H9 (cell line): ENCODE results near the gene DUSP18. TPM values are rescaled to one million over a fixed set of nuclear protein-coding genes. Genes with fewer than 3 reads are reported as not detected.

Experiments
- DNase-seq: peaks from one replicate; pipeline ENCODE4 v3.0.0-alpha.2; 2017
- H2AFZ ChIP-seq: one replicate; pipeline ENCODE4 v1.6.1; 2013; ENCODE audit warnings: mild to moderate bottlenecking, low read length, control low read depth, moderate library complexity
- H2AK5ac ChIP-seq: 2 replicates; pipeline ENCODE4 v1.6.1; 2013; ENCODE audit warnings: low read length, control low read depth, mixed read lengths; ENCODE audit not compliant: insufficient read length
- H2BK120ac ChIP-seq: one replicate; pipeline ENCODE4 v1.6.1; 2013; ENCODE audit warnings: low read depth, mild to moderate bottlenecking, low read length, control low read depth, inconsistent platforms; ENCODE audit not compliant: poor library complexity, severe bottlenecking
- H2BK12ac ChIP-seq: 2 replicates; pipeline ENCODE4 v1.6.1; 2013; ENCODE audit warnings: low read length, control low read depth, mixed read lengths, low read depth; ENCODE audit not compliant: insufficient read length
- H2BK15ac ChIP-seq: 2 replicates; pipeline ENCODE4 v1.6.1; 2013; ENCODE audit warnings: low read depth, low read length, control low read depth
- H2BK20ac ChIP-seq: one replicate; pipeline ENCODE4 v1.6.1; 2013; ENCODE audit warnings: low read depth, mild to moderate bottlenecking, low read length, control low read depth, inconsistent platforms; ENCODE audit not compliant: poor library complexity, severe bottlenecking
- H2BK5ac ChIP-seq: 2 replicates; pipeline ENCODE4 v1.6.1; 2013; ENCODE audit warnings: low read length, control low read depth, mixed read lengths; ENCODE audit not compliant: insufficient read length
- H3K14ac ChIP-seq: 2 replicates; pipeline ENCODE4 v1.6.1; 2013; ENCODE audit warnings: low read length, control low read depth; ENCODE audit not compliant: insufficient read depth
- H3K18ac ChIP-seq: 2 replicates; pipeline ENCODE4 v1.6.1; 2013; ENCODE audit warnings: low read depth, mild to moderate bottlenecking, mixed read lengths, low read length, control low read depth; ENCODE audit not compliant: insufficient read length
- H3K23ac ChIP-seq: 2 replicates; pipeline ENCODE4 v1.6.1; 2013; ENCODE audit warnings: low read length, control low read depth, mixed read lengths, low read depth; ENCODE audit not compliant: insufficient read length
- H3K23me2 ChIP-seq: 2 replicates; pipeline ENCODE4 v1.6.1; 2013; ENCODE audit warnings: low read depth, mild to moderate bottlenecking, mixed read lengths, low read length, control low read depth; ENCODE audit not compliant: insufficient read length, poor library complexity, severe bottlenecking
- H3K27ac ChIP-seq: 2 replicates; pipeline ENCODE4 v1.5.1; 2013; ENCODE audit warnings: low read length, control low read depth, mixed read lengths, low read depth; ENCODE audit not compliant: insufficient read length
- H3K27me3 ChIP-seq: 2 replicates; pipeline ENCODE4 v1.6.1; 2013; ENCODE audit warnings: low read length, control low read depth, inconsistent platforms; ENCODE audit not compliant: insufficient read depth
- H3K4ac ChIP-seq: 2 replicates; pipeline ENCODE4 v1.6.1; 2013; ENCODE audit warnings: low read depth, mild to moderate bottlenecking, control low read depth, inconsistent platforms, low read length, moderate library complexity
- H3K4me1 ChIP-seq: 2 replicates; pipeline ENCODE4 v1.6.1; 2013; ENCODE audit warnings: low read length, control low read depth, inconsistent platforms; ENCODE audit not compliant: insufficient read depth
- H3K4me2 ChIP-seq: 2 replicates; pipeline ENCODE4 v1.6.1; 2013; ENCODE audit warnings: low read length, control low read depth, mixed read lengths; ENCODE audit not compliant: insufficient read length, insufficient read depth
- H3K56ac ChIP-seq: 2 replicates; pipeline ENCODE4 v1.6.1; 2013; ENCODE audit warnings: low read depth, mild to moderate bottlenecking, mixed read lengths, low read length, control low read depth; ENCODE audit not compliant: insufficient read length
- H3K79me1 ChIP-seq: 2 replicates; pipeline ENCODE4 v1.6.1; 2013; ENCODE audit warnings: low read depth, mild to moderate bottlenecking, moderate library complexity, low read length, control low read depth, inconsistent platforms; ENCODE audit not compliant: insufficient read depth, poor library complexity, severe bottlenecking
- H3K79me2 ChIP-seq: 2 replicates; pipeline ENCODE4 v1.6.1; 2013; ENCODE audit warnings: low read length, control low read depth, inconsistent platforms; ENCODE audit not compliant: insufficient read depth
- H3K9ac ChIP-seq: 2 replicates; pipeline ENCODE4 v1.6.1; 2013; ENCODE audit warnings: low read length, control low read depth, mixed read lengths; ENCODE audit not compliant: insufficient read length; ENCODE audit errors: extremely low read depth
- H3K9me3 ChIP-seq: one replicate; pipeline ENCODE4 v1.6.1; 2013; ENCODE audit warnings: low read depth, low read length, inconsistent platforms; ENCODE audit not compliant: control insufficient read depth
- H3T11ph ChIP-seq: one replicate; pipeline ENCODE4 v1.6.1; 2013; ENCODE audit warnings: mild to moderate bottlenecking, low read length, control low read depth, inconsistent platforms
- H4K20me1 ChIP-seq: one replicate; pipeline ENCODE4 v1.6.1; 2013; ENCODE audit not compliant: control insufficient read depth, insufficient read length, insufficient read depth
- H4K5ac ChIP-seq: 2 replicates; pipeline ENCODE4 v1.6.1; 2013; ENCODE audit warnings: low read depth, mild to moderate bottlenecking, mixed read lengths, low read length, control low read depth; ENCODE audit not compliant: insufficient read length
- H4K8ac ChIP-seq: replicated peaks from 2 replicates; pipeline ENCODE4 v1.6.1; 2013; ENCODE audit warnings: low read length, control low read depth, mixed read lengths, low read depth; ENCODE audit not compliant: insufficient read length
- H4K91ac ChIP-seq: 2 replicates; pipeline ENCODE4 v1.6.1; 2013; ENCODE audit warnings: low read depth, mild to moderate bottlenecking, moderate library complexity, mixed read lengths, low read length, control low read depth; ENCODE audit not compliant: insufficient read length
- H3K27ac Mint-ChIP-seq, 3 experiments: 2 replicates in 2 of 3; 3 replicates in 1 of 3; pipeline ENCODE4 v1.8.0; 2020 to 2021; ENCODE audit warnings: mixed read lengths in 3 of 3, mild to moderate bottlenecking in 1 of 3, moderate library complexity in 1 of 3
- H3K27me3 Mint-ChIP-seq: 2 replicates; pipeline ENCODE4 v1.8.0; 2021; ENCODE audit warnings: low read depth, mild to moderate bottlenecking, moderate library complexity, mixed read lengths
- H3K36me3 Mint-ChIP-seq, 3 experiments: 2 replicates in 2 of 3; 3 replicates in 1 of 3; pipeline ENCODE4 v1.8.0; 2020 to 2021; ENCODE audit warnings: low read depth in 3 of 3, mixed read lengths in 3 of 3; ENCODE audit not compliant: insufficient read depth in 1 of 3
- H3K4me1 Mint-ChIP-seq, 2 experiments: 2 replicates each; pipeline ENCODE4 v1.8.0; 2020; ENCODE audit warnings: mixed read lengths in 2 of 2
- H3K4me3 Mint-ChIP-seq, 2 experiments: 2 replicates in 1 of 2; 3 replicates in 1 of 2; pipeline ENCODE4 v1.8.0; 2020 to 2021; ENCODE audit warnings: mild to moderate bottlenecking in 2 of 2, mixed read lengths in 2 of 2, moderate library complexity in 1 of 2
- H3K9me3 Mint-ChIP-seq, 2 experiments: 2 replicates in 1 of 2; 3 replicates in 1 of 2; pipeline ENCODE4 v1.8.0; 2020; ENCODE audit warnings: mild to moderate bottlenecking in 2 of 2, mixed read lengths in 2 of 2, moderate library complexity in 1 of 2
- CTCF ChIP-seq: fragments of 200-600 bp; sonication (generic); conservative IDR thresholded peaks from 3 replicates; pipeline ENCODE4 v1.8.0; 2021; ENCODE audit warnings: antibody characterized with exemption, mild to moderate bottlenecking
- WGBS: extraction: QIAGEN DNeasy Blood & Tissue Kit; methylation state at CpG from one replicate; pipeline ENCODE4 v1.1.7; 2013; ENCODE audit warnings: missing lambda C conversion rate, low lambda C conversion rate, mixed read lengths; ENCODE audit not compliant: insufficient read length; ENCODE audit errors: extremely low coverage; 5-methylcytosine and 5-hydroxymethylcytosine counted together
- total RNA-seq: library from RNA; stranded (reverse); gene quantifications from 2 replicates; pipeline ENCODE4 v1.2.1, GENCODE V29; 2021

Gene DUSP18
- total RNA-seq, 1 experiment from 2014 or later = 2.6 TPM

GRCh38 chr22:30612789-30613188 lies 54.9 kb downstream of the DUSP18 start:
- H3K27me3 Mint-ChIP-seq = no peaks in the 10 kb centered on the region
- Histone ChIP-seq H4K20me1 (no peaks in the 10 kb centered on the region), H3K4ac (no peak overlapping the region), H3K27me3 (no peaks in the 10 kb centered on the region), H4K91ac (no peak overlapping the region), H3K79me1 (peaks cover 4% of the 10 kb centered on the region), H2AK5ac (no peak overlapping the region), H3K23ac (no peak overlapping the region), H3K56ac (no peak overlapping the region), H4K5ac (no peak overlapping the region), H3K4me2 (no peak overlapping the region), H3K27ac (no peak overlapping the region), H2BK5ac (no peak overlapping the region), H3K23me2 (no peaks in the 10 kb centered on the region), H2BK120ac (no peak overlapping the region), H3K79me2 (no peaks in the 10 kb centered on the region), H2AFZ (no peak overlapping the region), H2BK15ac (no peak overlapping the region), H2BK20ac (no peak overlapping the region), H4K8ac (no peak overlapping the region), H3K18ac (no peak overlapping the region), H3K9me3 (no peaks in the 10 kb centered on the region), H3K14ac (no peak overlapping the region; the same call in 1 of the 2 replicates), H3K4me1 (0 out of 2 replicates have a peak, but pooled peaks cover 5% of the 10 kb centered on the region), H2BK12ac (no peak overlapping the region), H3K9ac (no peak overlapping the region), H3T11ph (no peak overlapping the region)
- peaks cover 19 to 20% of the 10 kb centered on the region in 2 experiments for H3K4me1 Mint-ChIP-seq
- no peak for DNase-seq
- peak; percentile 45; the same call in 2 of the 3 replicates for TF ChIP-seq CTCF
- no peaks in the 10 kb centered on the region for H3K9me3 Mint-ChIP-seq
- H3K36me3 Mint-ChIP-seq = peaks cover 42 to 80% (median 70%) of the 10 kb centered on the region in 3 experiments
- H3K27ac Mint-ChIP-seq = no peak overlapping the region; a peak in 1 of 7 replicates
- no CpG with 5 or more reads among the region's 8 CpGs for WGBS
- H3K4me3 Mint-ChIP-seq = no peak overlapping the region

Other genes with a start within 250 kb of the DUSP18 start
- gene MTFP1, start 242.1 kb downstream of the DUSP18 start, total RNA-seq = 46.8 and 56.8 TPM in 2 replicates
- not detected in 2 replicates for gene SEC14L3, start 195.9 kb downstream of the DUSP18 start, total RNA-seq
- 0.09 and 0.17 TPM in 2 replicates for gene SEC14L4, start 162.2 kb downstream of the DUSP18 start, total RNA-seq
- gene SEC14L6, start 121.1 kb downstream of the DUSP18 start, total RNA-seq = 0.46 and 1.1 TPM in 2 replicates
- 5.1 TPM in 2 replicates for gene GAL3ST1, start 93.2 kb downstream of the DUSP18 start, total RNA-seq
- gene PES1, start 76.0 kb downstream of the DUSP18 start, total RNA-seq = 133 and 140 TPM in 2 replicates
- gene TCN2, start 60.7 kb downstream of the DUSP18 start, total RNA-seq = 39.0 and 42.2 TPM in 2 replicates
- gene SLC35E4, start 32.1 kb downstream of the DUSP18 start, total RNA-seq = 3.7 and 3.9 TPM in 2 replicates
- 3.4 and 3.6 TPM in 2 replicates for gene OSBP2, start 27.0 kb upstream of the DUSP18 start, total RNA-seq